RWPE1 (cell line): ENCODE measurements around the gene HLA-DRB5.
"Not testable (repeated sequence)": the region's sequence is repeated elsewhere in the genome, so short reads cannot be mapped to it uniquely, and the experiment has no call there.

Experiments
- CTCF ChIA-PET: fragments of 350-600 bp; sonication (Branson Sonifier 250); formaldehyde crosslinking; extraction: SDS; loops from one replicate; lab custom pipeline; 2021; lab: Yijun Ruan, JAX
- POLR2A ChIA-PET: fragments of 400-600 bp; formaldehyde crosslinking; extraction: SDS; loops from one replicate; lab custom pipeline; 2020; ENCODE audit warnings: antibody characterized with exemption; ENCODE audit not compliant: low non-redundant PET; lab: Yijun Ruan, JAX
- DNase-seq: peaks from one replicate; pipeline ENCODE4 v3.0.0; 2012; ENCODE audit warnings: low spot score
- H3K27ac ChIP-seq: fragments of 450-650 bp; 2 replicates; pipeline ENCODE4 v1.5.1; 2017
- CTCF ChIP-seq: fragments of 450-650 bp; conservative IDR thresholded peaks from 2 replicates; pipeline ENCODE4 v1.5.1; 2017; ENCODE audit warnings: low read depth, mild to moderate bottlenecking

HLA-DRB5 gene

GRCh38 chr6:32551410-32551809 lies 21.3 kb upstream of the HLA-DRB5 start:
- ChIA-PET POLR2A (no interaction called here), CTCF (interaction anchor here (0.6 kb wide), 1 partner anchor 154 kb away, joined by 3 read pairs; no protein-coding TSS in a partner anchor)
- no peak for TF ChIP-seq CTCF
- DNase-seq: no peak
- no peak overlapping the region for H3K27ac ChIP-seq

- ChIA-PET POLR2A (no interaction called here), CTCF (no interaction called here)
- DNase-seq: no peak
- no peak overlapping the region for H3K27ac ChIP-seq
- TF ChIP-seq CTCF: no peak
Measured at GRCh38 chr6:32539839-32540238, 9.8 kb upstream of the HLA-DRB5 start.

DNA sequence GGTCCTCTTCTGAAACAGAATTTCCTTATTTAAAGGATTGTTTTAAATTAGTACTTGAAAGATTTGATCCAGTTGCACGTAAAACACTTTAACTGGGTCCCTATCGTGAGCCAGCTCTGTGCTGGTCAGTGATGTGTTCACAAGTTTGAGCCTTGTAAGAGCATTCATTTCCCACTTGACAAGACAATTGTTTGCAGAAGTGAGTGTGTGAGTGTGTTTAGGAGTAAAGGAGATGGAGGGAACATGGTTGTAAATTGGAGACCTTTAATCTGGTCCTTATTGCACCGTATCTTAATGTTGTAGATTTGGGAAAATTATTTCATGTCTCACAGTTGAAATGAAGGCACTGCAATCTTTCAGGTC lies 325 bp upstream of the HLA-DRB5 start:
- H3K27ac ChIP-seq, DNase-seq, POLR2A ChIA-PET, CTCF ChIA-PET: not testable (repeated sequence)

GRCh38 chr6:32522302-32523047 lies 7.6 kb downstream of the HLA-DRB5 start:
- CTCF ChIA-PET: no interaction called here
- POLR2A ChIA-PET: no interaction called here
- no peak for DNase-seq
- no peak overlapping the region for H3K27ac ChIP-seq
- TF ChIP-seq CTCF: no peak

- TF ChIP-seq CTCF: no peak
- ChIA-PET POLR2A (no interaction called here), CTCF (no interaction called here)
- H3K27ac ChIP-seq: no peak overlapping the region
- DNase-seq: no peak
Measured at GRCh38 chr6:32519910-32520258, 10.2 kb downstream of the HLA-DRB5 start.

DNA sequence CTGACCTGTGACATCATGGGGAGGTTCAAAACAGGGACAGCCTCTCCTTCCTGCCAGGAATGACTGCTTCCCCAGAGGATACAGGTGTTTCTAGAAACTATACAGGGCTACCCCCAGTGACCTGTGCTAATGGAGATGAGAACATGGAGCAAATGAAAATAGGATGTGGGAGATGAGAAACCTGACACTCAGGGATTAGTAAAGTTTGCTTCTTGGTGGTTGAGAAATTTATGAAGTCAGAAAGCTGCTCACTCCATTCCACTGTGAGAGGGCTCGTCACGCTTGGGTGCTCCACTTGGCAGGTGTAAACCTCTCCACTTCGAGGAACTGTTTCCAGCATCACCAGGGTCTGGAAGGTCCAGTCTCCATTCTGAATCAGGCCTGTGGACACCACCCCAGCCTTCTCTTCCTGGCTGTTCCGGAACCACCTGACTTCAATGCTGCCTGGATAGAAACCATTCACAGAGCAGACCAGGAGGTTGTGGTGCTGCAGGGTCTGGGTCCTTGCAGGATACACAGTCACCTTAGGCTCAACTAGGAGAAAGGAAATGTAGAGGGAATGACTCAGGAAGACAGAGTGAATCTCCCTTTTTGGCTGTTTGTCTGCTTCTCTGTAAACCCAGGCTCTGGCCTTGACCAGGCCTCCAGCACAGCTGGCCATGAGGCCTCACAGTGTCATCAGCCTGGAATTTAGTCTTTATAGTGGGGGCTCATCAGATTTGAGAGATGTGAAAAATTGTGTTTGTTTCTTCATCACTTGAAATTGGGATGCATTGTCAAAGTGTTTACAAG lies 10.8 kb downstream of the HLA-DRB5 start:
- CTCF ChIA-PET: no interaction called here

More for the DNA sequence above, 10.8 kb downstream of the HLA-DRB5 start:
- no peak for TF ChIP-seq CTCF
- DNase-seq: no peak
- POLR2A ChIA-PET: no interaction called here
- no peak overlapping the region for H3K27ac ChIP-seq
